GM23248 (cell line): ENCODE data around the gene GINS3.

Experiments
- EZH2 ChIP-seq: fragments of 200-600 bp; sonication (generic); IDR thresholded peaks from 2 replicates; pipeline ENCODE4 v1.6.1; 2018; ENCODE audit warnings: antibody characterized with exemption, mild to moderate bottlenecking; ENCODE audit not compliant: insufficient read depth, poor library complexity, severe bottlenecking
- EZH2phosphoT487 ChIP-seq: fragments of 200-600 bp; sonication (generic); IDR thresholded peaks from 2 replicates; pipeline ENCODE4 v1.6.1; 2018; ENCODE audit warnings: antibody characterized with exemption, moderate library complexity, mild to moderate bottlenecking, low read depth; ENCODE audit not compliant: insufficient read depth

- TF ChIP-seq EZH2 (no peak), EZH2phosphoT487 (no peak)
Measured at GRCh38 chr16:58418026-58418425, 25.8 kb downstream of the GINS3 start.
